Stimulated activated CD4-positive, alpha-beta T cell treated with anti-CD3 and anti-CD28 coated beads, TNF-alpha, amount 100 ng/mL, for 1 hour (primary cell): ENCODE data around the gene COL3A1.

Source experiments
- DNase-seq, 3 donors: peaks; one replicate each; pipeline ENCODE4 v3.0.0-alpha.2; 2020; ENCODE audit warnings: low read depth in 3 of 3, low spot score in 1 of 3

Gene COL3A1

GRCh38 chr2:189015359-189015758, 41.2 kb downstream of the COL3A1 start:
- DNase-seq, result no peak

GRCh38 chr2:189016311-189016861, 42.2 kb downstream of the COL3A1 start:
- no peak for DNase-seq

- no peak for DNase-seq
These were observed 44.5 kb downstream of the COL3A1 start for GRCh38 chr2:189018631-189019030.

GRCh38 chr2:189020179-189020578, 46.0 kb downstream of the COL3A1 start:
- DNase-seq, result no peak

- DNase-seq, result no peak
These were observed 47.9 kb downstream of the COL3A1 start for GRCh38 chr2:189022053-189022481.

GRCh38 chr2:189022492-189022891, 48.3 kb downstream of the COL3A1 start:
- DNase-seq, result no peak

GRCh38 chr2:189024901-189025618, 50.9 kb downstream of the COL3A1 start:
- no peak for DNase-seq

GRCh38 chr2:189037518-189037917, 63.3 kb downstream of the COL3A1 start:
- no peak for DNase-seq

- DNase-seq, result no peak
These were observed 71.7 kb downstream of the COL3A1 start for GRCh38 chr2:189045836-189046235.

- no peak for DNase-seq
These were observed 72.1 kb downstream of the COL3A1 start for GRCh38 chr2:189046320-189046719.

GRCh38 chr2:189047171-189047888, 73.2 kb downstream of the COL3A1 start:
- DNase-seq, result no peak

- DNase-seq, result no peak
These were observed 74.0 kb downstream of the COL3A1 start for GRCh38 chr2:189048189-189048588.

GRCh38 chr2:189049709-189050164, 75.6 kb downstream of the COL3A1 start:
- no peak for DNase-seq

GRCh38 chr2:189050165-189050712, 76.1 kb downstream of the COL3A1 start:
- no peak for DNase-seq

- DNase-seq, result no peak
These were observed 82.3 kb downstream of the COL3A1 start for GRCh38 chr2:189056200-189057106.

GRCh38 chr2:189057316-189057715, 83.1 kb downstream of the COL3A1 start:
- DNase-seq, result no peak

- DNase-seq, result no peak
These were observed 86.0 kb downstream of the COL3A1 start for GRCh38 chr2:189060096-189060642.
